Measurements from ENCODE around the gene CCSER2.

CCSER2 gene

GRCh38 chr10:84296091-84296981, 32.1 kb upstream of the CCSER2 start:
- H3K27me3 ChIP-seq: no peaks in the 10 kb centered on the region
- no peaks in the 10 kb centered on the region for H3K9me3 ChIP-seq
- no peaks in the 10 kb centered on the region for H3K36me3 ChIP-seq
- TF ChIP-seq, protein P1, sequence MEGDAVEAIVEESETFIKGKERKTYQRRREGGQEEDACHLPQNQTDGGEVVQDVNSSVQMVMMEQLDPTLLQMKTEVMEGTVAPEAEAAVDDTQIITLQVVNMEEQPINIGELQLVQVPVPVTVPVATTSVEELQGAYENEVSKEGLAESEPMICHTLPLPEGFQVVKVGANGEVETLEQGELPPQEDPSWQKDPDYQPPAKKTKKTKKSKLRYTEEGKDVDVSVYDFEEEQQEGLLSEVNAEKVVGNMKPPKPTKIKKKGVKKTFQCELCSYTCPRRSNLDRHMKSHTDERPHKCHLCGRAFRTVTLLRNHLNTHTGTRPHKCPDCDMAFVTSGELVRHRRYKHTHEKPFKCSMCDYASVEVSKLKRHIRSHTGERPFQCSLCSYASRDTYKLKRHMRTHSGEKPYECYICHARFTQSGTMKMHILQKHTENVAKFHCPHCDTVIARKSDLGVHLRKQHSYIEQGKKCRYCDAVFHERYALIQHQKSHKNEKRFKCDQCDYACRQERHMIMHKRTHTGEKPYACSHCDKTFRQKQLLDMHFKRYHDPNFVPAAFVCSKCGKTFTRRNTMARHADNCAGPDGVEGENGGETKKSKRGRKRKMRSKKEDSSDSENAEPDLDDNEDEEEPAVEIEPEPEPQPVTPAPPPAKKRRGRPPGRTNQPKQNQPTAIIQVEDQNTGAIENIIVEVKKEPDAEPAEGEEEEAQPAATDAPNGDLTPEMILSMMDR (IDR thresholded peaks at IDR 0.05): no peak
- H3K4me3 ChIP-seq: no peak overlapping the region
- H3K27ac ChIP-seq: peak overlapping the region; percentile 17 to 43
- peaks cover 0 to 26% (median 9%) of the 10 kb centered on the region in 4 donors for H3K4me1 ChIP-seq
- DNase-seq: peak in 1 of 2 donors; percentile 24
- intact Hi-C loops (cut with DNase I; ENCODE audit: low total_unique reads): no loop called here

DNA sequence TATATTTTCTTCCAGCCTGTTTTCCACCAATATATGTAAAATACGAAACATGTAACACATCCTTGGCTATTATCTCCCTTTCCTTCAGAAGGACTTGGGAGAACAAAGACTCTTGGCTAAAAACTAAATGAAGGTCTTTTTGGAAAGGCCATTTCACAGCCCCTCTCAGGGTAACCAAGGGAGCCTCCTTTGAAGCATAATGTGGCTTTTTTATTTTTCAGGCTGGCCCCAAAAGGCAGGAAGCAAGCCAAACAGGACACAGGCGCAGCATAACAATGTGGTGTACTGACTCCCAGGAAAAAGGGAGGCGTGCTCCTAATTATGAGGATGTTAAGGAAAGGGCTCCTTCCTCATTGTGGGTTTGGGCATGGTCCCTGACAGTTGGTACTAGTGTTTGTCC, 30.3 kb upstream of the CCSER2 start:
- TF ChIP-seq, protein P1 (IDR thresholded peaks at IDR 0.05): no peak
- H3K9me3 ChIP-seq: no peaks in the 10 kb centered on the region
- no peaks in the 10 kb centered on the region for H3K27me3 ChIP-seq
- no peak overlapping the region for H3K27ac ChIP-seq
- no peak for DNase-seq
- no peak overlapping the region for H3K4me3 ChIP-seq
- no peaks in the 10 kb centered on the region for H3K36me3 ChIP-seq
- H3K4me1 ChIP-seq: peaks cover 0 to 26% (median 9%) of the 10 kb centered on the region in 4 donors
- intact Hi-C loops (cut with DNase I; ENCODE audit: low total_unique reads): no loop called here

DNA sequence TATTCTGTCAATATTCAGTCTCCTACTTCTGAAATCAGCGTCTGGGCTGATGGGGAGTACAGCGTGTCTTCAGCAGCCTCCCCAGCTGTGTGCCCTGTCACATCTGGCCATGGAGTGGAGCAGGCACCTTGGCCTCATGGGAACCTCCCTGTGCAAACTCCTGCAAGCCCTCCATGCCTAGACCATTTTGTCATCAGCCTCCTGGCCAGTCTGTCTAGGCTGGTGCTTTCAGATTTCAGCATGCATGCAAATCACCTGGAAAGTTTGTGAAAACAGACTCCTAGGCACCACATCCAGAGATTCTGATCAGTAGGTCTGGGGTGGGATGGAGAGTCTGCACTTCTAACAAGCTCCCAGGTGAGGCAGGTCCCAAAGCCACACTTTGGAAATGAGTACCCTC, 26.2 kb upstream of the CCSER2 start:
- intact Hi-C loops (cut with DNase I; ENCODE audit: low total_unique reads): no loop called here
- H3K9me3 ChIP-seq: no peaks in the 10 kb centered on the region
- no peak for DNase-seq
- H3K27me3 ChIP-seq: no peaks in the 10 kb centered on the region
- TF ChIP-seq, protein P1 (IDR thresholded peaks at IDR 0.05): no peak
- no peaks in the 10 kb centered on the region for H3K36me3 ChIP-seq
- H3K4me1 ChIP-seq: peaks cover 0 to under 1% (median 0%) of the 10 kb centered on the region in 4 donors
- no peak overlapping the region for H3K4me3 ChIP-seq
- no peak overlapping the region for H3K27ac ChIP-seq

DNA sequence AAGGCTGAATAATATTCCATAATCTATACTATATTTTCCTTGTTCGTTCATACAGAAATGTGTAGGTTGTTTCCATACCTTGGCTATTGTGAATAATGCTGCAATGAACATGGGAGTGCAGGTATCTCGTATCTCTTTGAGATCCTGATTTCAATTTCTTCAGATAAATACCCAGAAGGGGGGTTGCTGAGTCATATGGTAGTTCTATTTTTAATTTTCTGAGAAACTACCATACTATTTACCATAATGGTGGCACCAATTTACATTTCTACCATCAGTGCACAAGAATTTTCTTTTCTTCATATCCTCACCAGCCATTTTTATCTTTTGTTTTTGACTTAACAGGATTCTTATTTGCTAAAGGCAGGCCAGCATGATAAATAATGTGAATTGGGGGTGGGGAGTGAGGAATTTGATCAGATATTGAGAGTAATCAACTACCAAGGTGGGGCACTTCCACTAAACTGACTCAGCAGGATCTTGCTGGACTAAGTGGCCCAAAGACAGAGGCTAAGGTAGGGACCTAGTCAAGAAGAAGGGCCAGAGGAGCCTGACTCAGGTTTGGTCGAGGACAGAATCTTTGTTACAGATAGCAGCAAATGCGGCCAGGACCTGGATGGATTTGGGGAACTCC, 21.5 kb upstream of the CCSER2 start:
- H3K4me3 ChIP-seq: no peak overlapping the region
- DNase-seq: no peak
- H3K27ac ChIP-seq: no peak overlapping the region
- TF ChIP-seq, protein P1 (IDR thresholded peaks at IDR 0.05): no peak
- no peaks in the 10 kb centered on the region for H3K36me3 ChIP-seq
- H3K4me1 ChIP-seq: peaks cover 0 to 11% (median 2%) of the 10 kb centered on the region in 4 donors
- intact Hi-C loops (cut with DNase I; ENCODE audit: low total_unique reads): no loop called here
- no peaks in the 10 kb centered on the region for H3K27me3 ChIP-seq
- no peaks in the 10 kb centered on the region for H3K9me3 ChIP-seq

- TF ChIP-seq, protein P1 (IDR thresholded peaks at IDR 0.05): no peak
- Histone ChIP-seq H3K4me3 (no peak overlapping the region), H3K36me3 (no peaks in the 10 kb centered on the region), H3K27me3 (no peaks in the 10 kb centered on the region), H3K4me1 (peaks cover 0 to 11% (median 2%) of the 10 kb centered on the region in 4 donors), H3K27ac (no peak overlapping the region), H3K9me3 (no peaks in the 10 kb centered on the region)
- no peak for DNase-seq
- intact Hi-C loops (cut with DNase I; ENCODE audit: low total_unique reads): no loop called here
These were observed 20.4 kb upstream of the CCSER2 start for GRCh38 chr10:84308021-84308420.
